GM19328 (cell line): Measurements from ENCODE around the gene AKT3.
A peak's percentile ranks its signal among the peaks of the same experiment; 100 is the strongest.

Source experiments
- ATAC-seq: cut with Tn5 transposase; IDR thresholded peaks from one replicate; pipeline ENCODE4 v1.9.1; 2021; ENCODE audit warnings: mild to moderate bottlenecking, moderate library complexity; ENCODE audit not compliant: unreplicated experiment

Gene AKT3

DNA sequence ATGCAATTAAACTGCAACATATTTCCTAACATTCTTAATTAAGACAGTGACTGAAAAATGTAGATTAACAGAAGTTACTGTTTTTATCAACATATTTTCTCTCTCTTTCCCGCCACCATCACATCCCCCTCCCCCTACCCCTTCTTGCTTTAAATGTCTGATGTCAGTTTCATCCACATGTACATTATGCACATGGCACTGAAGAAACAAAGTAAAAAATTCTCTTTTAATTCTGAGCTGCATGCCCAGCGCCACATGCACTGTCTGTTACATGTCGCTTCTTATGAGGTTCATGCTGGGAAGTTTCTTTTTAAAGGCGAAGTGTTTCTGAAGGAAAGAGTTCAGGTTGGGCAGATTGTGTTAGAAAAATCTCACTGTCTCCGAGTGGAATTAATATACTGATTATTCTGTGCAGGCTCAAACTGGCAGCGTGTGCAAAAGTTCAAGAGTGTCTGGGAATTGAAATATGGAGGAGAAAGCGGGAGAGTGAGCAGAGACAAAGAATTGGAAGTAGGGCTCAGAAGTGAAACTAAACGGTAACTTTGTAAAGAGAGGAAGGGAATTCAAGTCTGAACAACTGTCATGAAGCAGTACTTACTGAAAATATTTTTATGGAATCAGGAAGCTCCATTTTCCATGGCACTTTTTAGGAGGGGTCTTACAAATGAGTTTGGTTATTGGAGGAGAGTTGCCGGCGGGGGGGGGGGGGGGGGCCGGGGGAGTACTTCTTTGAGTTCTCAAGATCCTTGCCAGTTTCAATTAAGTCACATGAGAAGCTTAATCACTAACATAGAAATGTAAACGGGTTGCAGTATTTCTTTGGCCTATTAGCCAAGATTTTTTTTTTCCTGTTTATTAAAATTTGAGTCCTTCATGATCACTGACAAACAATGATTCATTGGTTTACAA lies 376.6 kb downstream of the AKT3 start:
- no peak for ATAC-seq

DNA sequence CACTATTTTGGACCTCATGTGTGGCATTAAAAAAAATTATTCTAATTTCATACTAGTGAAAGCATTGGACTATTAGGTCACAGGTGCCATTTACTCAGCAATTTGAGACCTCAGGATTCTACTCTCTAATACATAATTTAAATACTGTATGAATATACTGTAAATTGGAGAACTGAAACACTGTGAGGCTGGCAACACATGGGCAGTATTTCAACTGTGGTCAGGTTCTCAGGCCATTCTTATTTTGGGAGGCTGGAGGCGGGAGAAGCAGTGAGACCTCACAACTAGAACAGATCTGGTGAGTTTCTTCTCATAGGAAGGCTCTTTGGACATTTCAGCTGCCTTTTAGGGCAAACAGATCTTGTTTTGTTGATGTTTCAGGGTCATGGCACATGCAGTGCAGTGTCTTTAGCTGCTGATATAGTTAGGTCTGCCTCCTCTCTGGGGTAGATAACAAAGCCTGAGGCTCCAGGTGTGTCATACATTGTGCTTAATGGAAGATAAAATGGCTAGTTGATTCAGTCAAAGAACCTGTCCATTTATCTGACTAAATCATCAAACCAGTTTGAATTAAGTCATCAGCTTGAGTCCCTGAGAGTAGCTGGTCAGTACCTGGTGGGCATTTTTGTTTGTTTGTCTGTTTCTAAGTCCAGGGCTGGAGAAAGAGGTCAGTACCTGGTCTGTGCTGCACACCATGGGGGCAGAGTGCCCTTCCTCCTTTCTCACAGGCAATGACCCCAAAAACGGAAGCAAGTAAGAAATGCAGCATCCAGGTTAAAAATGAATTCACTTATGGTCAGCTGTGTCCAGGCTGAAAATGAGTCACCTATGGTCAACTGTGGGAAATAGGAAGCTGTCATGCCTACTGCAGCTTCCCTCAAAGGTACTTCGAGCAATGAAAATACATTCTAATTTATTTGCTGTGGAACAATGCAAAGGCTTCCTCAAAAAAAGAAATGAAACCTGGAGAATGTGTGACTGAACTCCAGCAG lies 378.0 kb downstream of the AKT3 start:
- peak; percentile 82 for ATAC-seq

DNA sequence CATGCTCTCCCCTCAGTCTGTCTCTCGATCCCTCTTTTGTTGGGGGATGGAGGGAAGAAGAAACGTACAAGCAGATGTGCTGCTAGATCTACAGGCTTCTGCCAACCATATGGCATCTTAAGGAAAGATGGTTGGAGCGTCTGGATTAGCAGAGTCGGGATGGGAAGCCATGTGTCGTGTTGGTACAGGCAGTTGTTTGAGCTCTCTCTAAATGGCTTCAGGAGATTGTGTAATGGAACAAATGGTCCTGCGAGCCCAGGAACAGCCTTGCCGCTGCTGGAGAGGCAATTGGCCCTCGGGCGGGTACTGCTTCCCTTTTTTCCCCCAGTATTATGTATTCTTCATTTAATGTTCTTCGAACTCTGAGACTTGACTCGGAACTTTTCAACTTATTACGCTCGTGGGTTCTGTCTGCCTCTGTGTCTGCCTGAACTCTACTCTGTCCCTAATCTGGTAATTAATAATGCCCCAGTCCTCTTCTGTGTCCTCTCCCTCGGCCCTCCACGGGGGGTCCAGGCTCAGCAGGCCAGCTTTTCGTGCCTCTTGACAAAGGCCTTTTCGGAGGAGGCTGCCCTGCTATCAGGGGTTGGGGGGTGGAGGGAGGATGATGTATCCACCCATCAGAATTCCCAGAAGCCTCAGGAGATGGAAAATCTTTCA lies 378.9 kb downstream of the AKT3 start:
- ATAC-seq = no peak

DNA sequence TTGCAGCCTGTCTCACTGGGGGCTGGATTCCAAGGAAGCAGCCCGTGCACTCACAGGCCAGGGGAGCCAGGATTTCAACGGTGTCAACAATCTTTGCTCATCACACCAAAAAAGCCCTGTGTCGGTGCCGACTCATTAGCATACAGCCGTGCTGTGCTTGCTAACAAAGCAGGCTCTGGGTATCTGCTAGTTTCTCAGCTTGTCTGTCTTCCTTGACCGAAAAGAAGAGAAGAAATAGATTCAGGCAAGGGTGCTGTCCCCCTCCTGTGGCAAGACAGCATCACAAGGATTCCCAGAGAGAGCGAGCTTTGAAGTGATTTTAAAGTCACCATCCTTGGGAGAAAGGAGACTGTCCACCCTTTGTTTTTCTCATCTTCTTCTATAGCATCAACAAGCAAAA lies 379.5 kb downstream of the AKT3 start:
- ATAC-seq = no peak

GRCh38 chr1:243469497-243469896 lies 380.5 kb downstream of the AKT3 start:
- no peak for ATAC-seq

DNA sequence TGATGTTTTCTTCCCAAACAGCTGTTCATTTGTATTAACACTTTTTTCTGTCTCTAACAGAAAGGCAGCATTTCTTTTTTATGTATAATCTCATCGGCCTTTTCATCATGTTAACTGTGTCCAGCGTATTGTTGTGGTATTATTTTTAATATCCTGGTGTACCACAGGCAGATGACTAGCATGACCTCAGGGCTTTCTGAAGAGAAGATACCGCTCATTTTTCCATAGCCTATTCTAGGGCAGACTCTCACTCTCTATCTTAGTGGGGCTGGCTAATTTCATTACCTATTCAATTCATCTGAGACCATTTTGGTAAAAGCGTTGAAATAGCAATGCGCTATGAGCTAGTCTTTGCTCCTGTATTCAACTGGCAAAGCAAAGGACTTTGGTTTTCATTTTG lies 384.3 kb downstream of the AKT3 start:
- ATAC-seq = peak; percentile 70

GRCh38 chr1:243465081-243465480 lies 385.0 kb downstream of the AKT3 start:
- ATAC-seq = no peak

- ATAC-seq = no peak
Observed at GRCh38 chr1:243462929-243463697, 386.9 kb downstream of the AKT3 start.

DNA sequence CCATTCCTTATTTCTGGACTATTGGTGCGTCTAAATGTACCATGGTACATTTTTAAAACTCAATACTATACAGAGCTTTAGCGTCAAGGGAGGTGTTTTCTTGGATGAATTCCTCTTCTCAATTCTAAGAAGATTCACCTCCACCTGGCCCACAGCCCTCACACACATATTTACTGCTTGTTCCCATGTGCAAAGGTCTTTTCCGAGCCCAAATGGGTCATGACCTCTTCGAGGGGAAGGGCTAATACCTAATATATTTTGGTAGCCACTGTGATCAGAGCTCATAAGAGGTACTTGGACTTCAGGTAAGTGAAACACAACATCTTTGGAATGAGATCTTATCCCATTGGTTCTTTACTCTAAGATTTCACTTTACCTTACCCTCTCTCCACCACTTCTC lies 388.3 kb downstream of the AKT3 start:
- ATAC-seq = no peak

DNA sequence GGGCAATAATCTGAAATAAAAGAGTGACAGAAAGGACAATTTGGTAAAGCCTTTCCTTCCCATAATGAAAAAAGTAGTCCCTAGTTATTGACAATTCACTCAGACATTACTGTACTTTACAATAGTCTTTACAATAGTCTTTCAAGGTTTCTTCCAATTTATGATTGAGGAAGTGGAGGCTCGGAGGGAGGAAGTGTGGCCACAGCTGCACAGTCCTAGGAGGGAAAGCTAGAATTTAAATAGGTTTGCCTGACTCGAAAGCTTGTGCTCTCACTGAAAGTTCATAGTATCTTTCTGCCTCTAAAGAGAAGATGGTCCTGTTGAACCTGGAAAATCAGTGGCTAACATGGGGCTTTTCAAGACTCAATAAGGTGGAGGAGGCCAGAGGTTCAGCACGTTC lies 391.0 kb downstream of the AKT3 start:
- ATAC-seq = no peak

- no peak for ATAC-seq
Observed at GRCh38 chr1:243457363-243457982, 392.6 kb downstream of the AKT3 start.

DNA sequence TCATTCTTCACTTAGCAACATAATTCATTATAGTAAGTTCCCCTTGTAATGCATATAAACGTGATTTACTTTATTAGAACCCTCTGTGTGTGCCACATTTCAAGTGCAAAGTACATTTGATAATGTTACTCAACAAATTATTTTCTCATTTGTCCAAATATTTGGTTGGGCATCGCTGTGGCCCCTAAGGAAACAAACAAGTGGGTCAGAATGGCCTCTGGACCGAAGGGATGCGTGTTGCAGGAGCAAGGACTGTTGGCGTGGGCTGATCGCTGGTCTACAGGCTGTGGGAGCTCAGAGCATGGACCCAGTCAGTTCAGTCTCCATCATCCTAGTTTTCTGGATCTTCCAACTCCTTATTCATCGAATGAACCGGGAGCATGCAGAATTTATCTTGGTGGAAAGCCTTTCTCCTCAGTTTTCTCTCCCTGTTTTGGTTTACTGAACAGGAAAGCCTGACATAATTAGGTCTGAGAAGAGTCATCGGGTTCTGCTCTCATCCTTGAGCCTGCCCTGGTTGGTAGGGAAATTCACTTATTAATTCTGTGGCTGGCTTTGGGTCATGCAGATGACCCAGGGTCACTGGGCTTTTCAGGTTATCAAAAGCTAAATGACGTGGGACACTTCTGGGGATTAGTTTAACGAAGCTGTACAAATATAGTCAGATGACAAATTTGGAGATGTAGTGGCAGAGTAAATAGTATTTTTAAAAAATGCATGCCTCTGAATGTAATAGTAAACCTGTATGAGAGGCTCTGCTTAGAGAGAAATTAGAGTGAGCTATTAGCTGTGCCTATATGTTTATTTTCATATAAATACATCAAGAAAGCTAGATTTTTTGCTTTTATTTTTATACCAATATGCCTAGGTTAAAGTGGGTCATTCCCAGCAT lies 394.0 kb downstream of the AKT3 start:
- no peak for ATAC-seq

DNA sequence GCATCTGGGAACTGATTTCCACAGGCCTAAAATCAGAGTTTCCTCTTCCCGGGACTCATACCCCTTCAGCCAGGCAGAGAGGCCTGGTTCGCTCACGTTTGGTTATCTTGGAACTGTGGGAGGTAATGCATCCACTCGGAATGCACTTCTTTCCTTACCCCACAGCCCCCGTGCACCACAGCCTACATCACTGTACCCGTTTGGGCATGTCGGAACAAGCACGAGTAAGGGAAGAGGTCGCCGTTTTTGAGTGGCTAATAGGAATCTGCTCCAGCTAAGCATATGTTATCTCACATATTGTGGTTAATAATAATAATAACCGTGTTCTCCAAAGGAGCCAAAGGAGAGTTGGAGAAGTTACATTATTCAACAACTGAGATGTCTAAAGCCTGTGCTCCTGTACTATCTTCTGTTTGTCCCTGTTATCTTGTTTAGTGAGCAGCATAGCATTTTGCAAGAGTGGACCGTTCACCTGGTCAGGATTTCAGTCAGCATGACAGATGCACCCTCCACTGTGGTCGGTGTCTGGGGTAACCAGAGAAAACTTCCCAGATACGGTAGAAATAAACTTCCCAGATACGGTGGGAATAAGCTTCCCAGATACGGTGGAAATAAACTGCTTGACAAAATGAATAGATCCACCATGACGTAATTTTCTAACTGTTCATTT lies 395.6 kb downstream of the AKT3 start:
- ATAC-seq = no peak

DNA sequence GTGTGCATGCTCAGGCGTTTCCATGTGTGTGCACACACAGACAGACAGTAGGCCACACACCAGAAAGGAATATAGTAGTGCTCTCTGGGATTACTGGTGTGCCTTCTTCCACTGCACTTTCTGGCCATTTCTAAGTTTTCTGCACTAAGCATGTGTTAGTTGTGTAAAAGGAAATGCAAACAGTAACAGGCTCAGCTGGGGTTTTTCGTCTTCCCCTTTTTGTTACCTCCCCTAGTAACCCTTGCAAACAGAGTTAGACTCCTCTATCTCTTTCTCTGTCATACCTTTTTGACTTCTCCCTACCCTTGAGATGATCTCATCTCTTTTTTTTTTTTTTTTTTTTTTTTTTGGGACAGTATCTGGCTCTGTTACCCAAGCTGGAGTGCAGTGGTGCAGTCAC lies 398.0 kb downstream of the AKT3 start:
- ATAC-seq = no peak

DNA sequence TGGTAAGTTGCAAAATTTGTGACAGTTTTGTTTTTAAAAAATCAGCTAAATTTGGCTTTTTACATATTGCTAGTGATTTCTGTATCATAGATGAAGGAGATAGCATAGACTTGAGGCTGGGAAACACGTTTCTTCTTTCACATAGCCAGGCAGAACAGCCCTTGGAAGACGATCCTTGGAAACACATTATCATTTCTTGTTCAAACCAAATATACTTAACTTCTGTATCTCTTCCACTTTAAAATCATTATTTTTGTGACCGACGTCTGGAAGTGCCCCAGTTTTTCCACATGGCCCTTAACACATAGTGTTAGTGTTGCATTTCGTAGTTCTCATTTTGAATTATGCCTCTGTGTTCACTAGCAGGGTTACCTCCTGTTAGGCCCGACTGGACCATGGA lies 400.7 kb downstream of the AKT3 start:
- ATAC-seq = no peak

GRCh38 chr1:243447844-243448243 lies 402.2 kb downstream of the AKT3 start:
- no peak for ATAC-seq

DNA sequence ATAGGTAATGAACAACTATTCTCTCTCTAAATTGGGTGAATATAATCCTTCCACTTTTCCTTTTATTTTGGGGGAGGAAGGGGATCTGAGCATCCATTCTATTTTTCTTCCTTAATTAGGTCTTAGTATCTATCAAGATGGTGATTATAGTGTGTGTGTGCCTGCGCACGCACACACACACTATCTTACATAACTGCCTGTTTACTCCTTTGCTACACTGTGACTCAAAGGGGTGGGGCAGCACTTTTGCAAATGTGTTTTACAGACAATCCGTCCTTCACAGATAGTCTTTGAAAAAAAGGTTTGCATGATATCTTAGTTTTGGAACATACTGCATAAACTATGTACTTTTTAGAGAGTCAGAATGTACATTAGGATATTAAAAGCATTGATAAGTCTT lies 402.7 kb downstream of the AKT3 start:
- ATAC-seq = no peak

GRCh38 chr1:243443557-243443956 lies 406.5 kb downstream of the AKT3 start:
- no peak for ATAC-seq
